ENCODE measurements around the gene IRF3. TPM values are rescaled to one million over a fixed set of nuclear protein-coding genes. Genes with fewer than 3 reads are reported as not detected.

The IRF3 gene
- total RNA-seq, 1 experiment from 2014 or later: 65.6 TPM

DNA sequence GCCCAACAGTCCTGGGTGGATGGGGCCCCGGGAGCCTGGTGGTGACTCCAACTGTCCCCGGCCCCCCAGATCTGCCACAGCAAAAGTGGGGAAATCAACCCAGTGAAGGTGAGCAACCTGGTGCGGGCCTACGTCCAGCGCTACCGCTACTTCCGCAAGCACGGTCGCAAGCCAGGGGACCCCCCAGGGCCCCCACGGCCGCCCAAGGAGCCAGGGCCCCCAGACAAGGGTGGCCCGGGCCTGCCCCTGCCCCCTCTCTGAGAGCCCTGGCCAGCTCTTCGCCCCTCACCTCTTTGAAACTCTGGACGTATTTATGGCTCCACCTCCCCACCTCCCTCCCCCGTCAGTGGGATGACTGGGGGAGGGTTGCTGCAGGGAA lies 7.5 kb downstream of the IRF3 start:
- CTCF ChIA-PET: interaction anchor here (0.6 to 1.1 kb wide), 2 partner anchors 115 to 498 kb away, joined by 3 read pairs; no protein-coding TSS in a partner anchor
- DNase-seq (ENCODE audit: unreplicated experiment): no peak
- H3K4me1 Mint-ChIP-seq (ENCODE audit: insufficient read depth, unreplicated experiment): no peaks in the 10 kb centered on the region
- no peaks in the 10 kb centered on the region for H3K9me3 Mint-ChIP-seq (ENCODE audit: unreplicated experiment)
- H3K27me3 Mint-ChIP-seq (ENCODE audit: insufficient read depth, unreplicated experiment): no peaks in the 10 kb centered on the region
- intact Hi-C loops (cut with micrococcal nuclease): no loop called here
- H3K27ac Mint-ChIP-seq (ENCODE audit: low read depth, unreplicated experiment): no peak overlapping the region
- peaks cover 58% of the 10 kb centered on the region for H3K36me3 Mint-ChIP-seq (ENCODE audit: insufficient read depth, unreplicated experiment)
- TF ChIP-seq, protein P1, sequence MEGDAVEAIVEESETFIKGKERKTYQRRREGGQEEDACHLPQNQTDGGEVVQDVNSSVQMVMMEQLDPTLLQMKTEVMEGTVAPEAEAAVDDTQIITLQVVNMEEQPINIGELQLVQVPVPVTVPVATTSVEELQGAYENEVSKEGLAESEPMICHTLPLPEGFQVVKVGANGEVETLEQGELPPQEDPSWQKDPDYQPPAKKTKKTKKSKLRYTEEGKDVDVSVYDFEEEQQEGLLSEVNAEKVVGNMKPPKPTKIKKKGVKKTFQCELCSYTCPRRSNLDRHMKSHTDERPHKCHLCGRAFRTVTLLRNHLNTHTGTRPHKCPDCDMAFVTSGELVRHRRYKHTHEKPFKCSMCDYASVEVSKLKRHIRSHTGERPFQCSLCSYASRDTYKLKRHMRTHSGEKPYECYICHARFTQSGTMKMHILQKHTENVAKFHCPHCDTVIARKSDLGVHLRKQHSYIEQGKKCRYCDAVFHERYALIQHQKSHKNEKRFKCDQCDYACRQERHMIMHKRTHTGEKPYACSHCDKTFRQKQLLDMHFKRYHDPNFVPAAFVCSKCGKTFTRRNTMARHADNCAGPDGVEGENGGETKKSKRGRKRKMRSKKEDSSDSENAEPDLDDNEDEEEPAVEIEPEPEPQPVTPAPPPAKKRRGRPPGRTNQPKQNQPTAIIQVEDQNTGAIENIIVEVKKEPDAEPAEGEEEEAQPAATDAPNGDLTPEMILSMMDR (IDR thresholded peaks at IDR 0.05; ENCODE audit: unreplicated experiment): no peak
- TSS peak; percentile 44 for BruUV-seq (replicated peaks)
- POLR2A ChIA-PET: interaction anchor here (11.4 kb wide), 1 partner anchor 16 kb away, joined by 167 read pairs; the partner anchor contains the start of genes RRAS and SCAF1
- no peak overlapping the region for H3K4me3 Mint-ChIP-seq (ENCODE audit: unreplicated experiment)

GRCh38 chr19:49657493-49658138 lies 8.0 kb downstream of the IRF3 start:
- ChIA-PET POLR2A (interaction anchor here (11.4 kb wide), 1 partner anchor 16 kb away, joined by 167 read pairs; the partner anchor contains the start of genes RRAS and SCAF1), CTCF (interaction anchor here (0.6 to 1.1 kb wide), 3 partner anchors 10 to 497 kb away, joined by 3 read pairs; no protein-coding TSS in a partner anchor)
- H3K4me1 Mint-ChIP-seq (ENCODE audit: insufficient read depth, unreplicated experiment): no peaks in the 10 kb centered on the region
- intact Hi-C loops (cut with micrococcal nuclease): no loop called here
- TF ChIP-seq, protein P1 (IDR thresholded peaks at IDR 0.05; ENCODE audit: unreplicated experiment): no peak
- no peaks in the 10 kb centered on the region for H3K27me3 Mint-ChIP-seq (ENCODE audit: insufficient read depth, unreplicated experiment)
- no TSS peak for BruUV-seq (replicated peaks)
- peaks cover 56% of the 10 kb centered on the region for H3K36me3 Mint-ChIP-seq (ENCODE audit: insufficient read depth, unreplicated experiment)
- no peak for DNase-seq (ENCODE audit: unreplicated experiment)
- no peak overlapping the region for H3K4me3 Mint-ChIP-seq (ENCODE audit: unreplicated experiment)
- no peak overlapping the region for H3K27ac Mint-ChIP-seq (ENCODE audit: low read depth, unreplicated experiment)
- H3K9me3 Mint-ChIP-seq (ENCODE audit: unreplicated experiment): no peaks in the 10 kb centered on the region

- Mint-ChIP-seq H3K27me3 (ENCODE audit: insufficient read depth, unreplicated experiment) (no peaks in the 10 kb centered on the region), H3K4me1 (ENCODE audit: insufficient read depth, unreplicated experiment) (no peaks in the 10 kb centered on the region), H3K4me3 (ENCODE audit: unreplicated experiment) (no peak overlapping the region), H3K27ac (ENCODE audit: low read depth, unreplicated experiment) (no peak overlapping the region), H3K36me3 (ENCODE audit: insufficient read depth, unreplicated experiment) (peaks cover 57% of the 10 kb centered on the region), H3K9me3 (ENCODE audit: unreplicated experiment) (no peaks in the 10 kb centered on the region)
- intact Hi-C loops (cut with micrococcal nuclease): no loop called here
- ChIA-PET CTCF (interaction anchor here (1.1 kb wide), 2 partner anchors 9 to 212 kb away, joined by 3 to 4 read pairs; no protein-coding TSS in a partner anchor), POLR2A (interaction anchor here (0.5 to 11.4 kb wide), 4 partner anchors 7 to 77 kb away, joined by 3 to 167 read pairs (median 5); partner anchors contain the start of genes RRAS and SCAF1)
- BruUV-seq (replicated peaks): no TSS peak
- DNase-seq (ENCODE audit: unreplicated experiment): no peak
- TF ChIP-seq, protein P1 (IDR thresholded peaks at IDR 0.05; ENCODE audit: unreplicated experiment): no peak
Measured at GRCh38 chr19:49656456-49657109, 9.1 kb downstream of the IRF3 start.
